ENCODE results near the gene CMSS1.

The CMSS1 gene

GRCh38 chr3:99925584-99926230 is 108.0 kb downstream of the CMSS1 start:
- FAIRE-seq: no peak
- no peak for DNase-seq (ENCODE audit: extremely low spot score, insufficient read length, low read depth)

- FAIRE-seq (no peak), DNase-seq (ENCODE audit: extremely low spot score, insufficient read length, low read depth) (no peak)
Measured at GRCh38 chr3:99927671-99928457, 110.2 kb downstream of the CMSS1 start.

GRCh38 chr3:99928771-99929744 is 111.4 kb downstream of the CMSS1 start:
- DNase-seq (ENCODE audit: extremely low spot score, insufficient read length, low read depth) (no peak), FAIRE-seq (no peak)

GRCh38 chr3:99929745-99930139 is 112.1 kb downstream of the CMSS1 start:
- DNase-seq (ENCODE audit: extremely low spot score, insufficient read length, low read depth) (no peak), FAIRE-seq (no peak)

- no peak for FAIRE-seq
Measured at GRCh38 chr3:99931059-99931458, 113.4 kb downstream of the CMSS1 start.

GRCh38 chr3:99933971-99934750 is 116.5 kb downstream of the CMSS1 start:
- DNase-seq (ENCODE audit: extremely low spot score, insufficient read length, low read depth) (no peak), FAIRE-seq (no peak)

More at GRCh38 chr3:99931059-99931458, 113.4 kb downstream of the CMSS1 start:
- no peak for DNase-seq (ENCODE audit: extremely low spot score, insufficient read length, low read depth)

GRCh38 chr3:99934975-99935797 is 117.5 kb downstream of the CMSS1 start:
- no peak for FAIRE-seq
- DNase-seq (ENCODE audit: extremely low spot score, insufficient read length, low read depth): no peak

GRCh38 chr3:99938270-99938911 is 120.7 kb downstream of the CMSS1 start:
- no peak for DNase-seq (ENCODE audit: extremely low spot score, insufficient read length, low read depth)
- peak; percentile 31 for FAIRE-seq

- DNase-seq (ENCODE audit: extremely low spot score, insufficient read length, low read depth) (no peak), FAIRE-seq (no peak)
Measured at GRCh38 chr3:99939876-99940275, 122.2 kb downstream of the CMSS1 start.

GRCh38 chr3:99940350-99940749 is 122.7 kb downstream of the CMSS1 start:
- no peak for DNase-seq (ENCODE audit: extremely low spot score, insufficient read length, low read depth)
- no peak for FAIRE-seq

GRCh38 chr3:99941211-99941610 is 123.5 kb downstream of the CMSS1 start:
- no peak for DNase-seq (ENCODE audit: extremely low spot score, insufficient read length, low read depth)
- no peak for FAIRE-seq

- DNase-seq (ENCODE audit: extremely low spot score, insufficient read length, low read depth): no peak
- FAIRE-seq: no peak
Measured at GRCh38 chr3:99943931-99944761, 126.5 kb downstream of the CMSS1 start.

GRCh38 chr3:99945328-99945995 is 127.8 kb downstream of the CMSS1 start:
- FAIRE-seq: no peak

GRCh38 chr3:99947356-99947755 is 129.7 kb downstream of the CMSS1 start:
- DNase-seq (ENCODE audit: extremely low spot score, insufficient read length, low read depth) (no peak), FAIRE-seq (no peak)

More at GRCh38 chr3:99945328-99945995, 127.8 kb downstream of the CMSS1 start:
- no peak for DNase-seq (ENCODE audit: extremely low spot score, insufficient read length, low read depth)

- FAIRE-seq (no peak), DNase-seq (ENCODE audit: extremely low spot score, insufficient read length, low read depth) (no peak)
Measured at GRCh38 chr3:99948467-99949089, 130.9 kb downstream of the CMSS1 start.

- FAIRE-seq: no peak
- DNase-seq (ENCODE audit: extremely low spot score, insufficient read length, low read depth): no peak
Measured at GRCh38 chr3:99949956-99950670, 132.5 kb downstream of the CMSS1 start.

Measured in GM18507 (cell line).